Lung (tissue), 12 donors: ENCODE measurements around the gene SIGLEC6. TPM values are rescaled to one million over a fixed set of nuclear protein-coding genes. Genes with fewer than 3 reads are reported as not detected.

ENCODE experiments used
- ATAC-seq: fragments of 200-7000 bp; cut with Tn5 transposase; one replicate; pipeline ENCODE4 v1.9.1; 2020; ENCODE audit warnings: moderate number of reproducible peaks; ENCODE audit not compliant: insufficient read depth, low FRiP score
- DNase-seq, 3 donors: peaks; one replicate each; pipeline ENCODE4 v3.0.0-alpha.2; 2013 to 2017
- H3K27ac ChIP-seq, 2 donors: one replicate each; pipeline ENCODE4 v1.5.1; 2013; ENCODE audit warnings: mild to moderate bottlenecking in 2 of 2, moderate library complexity in 2 of 2, control low read depth in 1 of 2, inconsistent platforms in 1 of 2, low read depth in 1 of 2, low read length in 1 of 2
- H3K27me3 ChIP-seq, 3 donors: one replicate each; pipeline ENCODE4 v1.5.1; 2013; ENCODE audit warnings: low read length in 2 of 3; ENCODE audit not compliant: control insufficient read depth in 3 of 3, insufficient read depth in 3 of 3
- H3K36me3 ChIP-seq, 4 donors: one replicate each; pipeline ENCODE4 v1.5.1; 2013; ENCODE audit warnings: low read length in 4 of 4, mild to moderate bottlenecking in 1 of 4, moderate library complexity in 1 of 4; ENCODE audit not compliant: control insufficient read depth in 4 of 4, insufficient read depth in 4 of 4
- H3K4me1 ChIP-seq, 5 donors: one replicate each; pipeline ENCODE4 v1.5.1; 2013; ENCODE audit warnings: low read length in 5 of 5, mild to moderate bottlenecking in 2 of 5, moderate library complexity in 1 of 5; ENCODE audit not compliant: control insufficient read depth in 5 of 5, insufficient read depth in 5 of 5
- H3K4me3 ChIP-seq: one replicate; pipeline ENCODE4 v1.5.1; 2013; ENCODE audit warnings: mild to moderate bottlenecking, control low read depth, moderate library complexity
- H3K9ac ChIP-seq, 2 donors: one replicate each; pipeline ENCODE4 v1.5.1; 2013; ENCODE audit warnings: low read length in 2 of 2, control low read depth in 1 of 2; ENCODE audit not compliant: insufficient read depth in 1 of 2
- H3K9me3 ChIP-seq, 4 donors: one replicate each; pipeline ENCODE4 v1.5.1; 2013; ENCODE audit warnings: low read length in 3 of 4, mild to moderate bottlenecking in 1 of 4, moderate library complexity in 1 of 4; ENCODE audit not compliant: control insufficient read depth in 4 of 4, insufficient read depth in 3 of 4
- CTCF ChIP-seq: IDR thresholded peaks from 2 replicates; pipeline ENCODE4 v1.5.1; 2012; ENCODE audit warnings: mild to moderate bottlenecking; ENCODE audit errors: control extremely low read depth, extremely low read depth
- WGBS, 2 donors: extraction: QIAGEN DNeasy Blood & Tissue Kit; methylation state at CpG; one replicate each; pipeline ENCODE4 v1.1.7; 2013; 5-methylcytosine and 5-hydroxymethylcytosine counted together
- polyA plus RNA-seq, 2 donors: library from polyadenylated mRNA; stranded (reverse); fragments of 200-250 nt; gene quantifications; one replicate each; pipeline ENCODE4 v1.2.1, GENCODE V29; 2013
- total RNA-seq, 2 donors: library from RNA; depleted of rRNA in 1 of 2; stranded (reverse); fragments of >200 nt in 1 of 2; gene quantifications; one replicate each; pipeline ENCODE4 v1.2.1, GENCODE V29; 2014 to 2021
- donor health status: control.
- donor health status: control.
- donor health status: Bipolar disorder and iron deficiency.
- donor health status: healthy.
- donor health status: DM: yes; HTN: yes; CAD: no.

The SIGLEC6 gene
- total and polyA plus RNA-seq, 4 donors: 0.23 to 5.3 (median 0.45) TPM

- 61 to 79% methylated on average over 8 of the region's 8 CpGs for WGBS, 2 donors
- no peak overlapping the region for H3K9ac ChIP-seq
- H3K27ac ChIP-seq: no peak overlapping the region
- no peaks in the 10 kb centered on the region for H3K4me1 ChIP-seq
- H3K9me3 ChIP-seq: no peaks in the 10 kb centered on the region
- H3K4me3 ChIP-seq: no peak overlapping the region
- DNase-seq: no peak
- peaks cover 0 to 3% (median 0%) of the 10 kb centered on the region in 3 donors for H3K27me3 ChIP-seq
- TF ChIP-seq CTCF: no peak
- ATAC-seq: no peak
- no peaks in the 10 kb centered on the region for H3K36me3 ChIP-seq
Measured at GRCh38 chr19:51524666-51525264, 6.7 kb downstream of the SIGLEC6 start.

DNA sequence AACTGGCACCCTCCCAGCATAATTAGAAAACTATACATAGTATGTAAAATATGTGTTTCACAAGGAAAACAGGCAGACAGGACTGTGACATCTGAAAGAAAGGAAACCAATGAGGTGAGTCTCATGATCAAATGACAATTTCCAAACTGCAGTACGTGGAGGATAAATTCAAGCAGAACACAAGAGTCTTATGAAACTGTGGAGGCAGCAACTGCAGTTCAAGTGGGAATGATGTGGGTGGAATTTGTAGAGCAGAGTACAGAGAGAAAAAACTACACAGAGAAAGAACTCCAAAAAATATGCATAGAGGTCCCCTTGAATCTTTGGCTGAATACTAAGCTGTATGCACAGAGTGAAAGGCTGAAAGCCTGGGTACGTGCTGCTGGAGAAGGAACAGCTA, 9.7 kb downstream of the SIGLEC6 start:
- WGBS, 2 donors: 57 to 60% methylated on average over 2 of the region's 2 CpGs
- no peak overlapping the region for H3K4me3 ChIP-seq

DNA sequence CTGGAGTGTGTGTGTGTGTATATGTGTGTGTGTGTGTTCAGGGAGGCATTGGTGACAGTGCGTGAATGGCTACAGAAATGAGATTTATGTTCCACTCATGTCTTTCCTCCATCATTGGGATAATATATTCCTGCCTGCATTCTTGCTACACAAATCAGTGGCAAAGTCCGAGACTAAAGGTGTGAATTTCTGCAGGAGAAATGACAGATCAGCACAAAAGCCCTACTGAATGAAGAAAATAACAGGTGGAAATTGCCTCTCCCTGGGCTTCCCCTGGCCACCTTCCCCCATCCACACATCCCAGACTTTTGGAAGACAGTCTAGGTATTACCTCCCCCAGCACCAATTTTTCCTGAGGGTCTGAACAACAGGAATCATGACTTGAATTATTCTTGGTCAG, 10.1 kb downstream of the SIGLEC6 start:
- no peak for TF ChIP-seq CTCF
- Histone ChIP-seq H3K4me3 (no peak overlapping the region), H3K27me3 (peaks cover 0 to 3% (median 0%) of the 10 kb centered on the region in 3 donors), H3K9me3 (no peaks in the 10 kb centered on the region), H3K36me3 (no peaks in the 10 kb centered on the region), H3K4me1 (no peaks in the 10 kb centered on the region), H3K9ac (no peak overlapping the region), H3K27ac (no peak overlapping the region)
- DNase-seq: no peak
- 79 to 84% methylated on average over 2 of the region's 2 CpGs for WGBS, 2 donors
- no peak for ATAC-seq

More for the DNA sequence above, 9.7 kb downstream of the SIGLEC6 start:
- Histone ChIP-seq H3K9ac (no peak overlapping the region), H3K27ac (no peak overlapping the region), H3K9me3 (no peaks in the 10 kb centered on the region), H3K4me1 (no peaks in the 10 kb centered on the region), H3K27me3 (peaks cover 0 to 3% (median 0%) of the 10 kb centered on the region in 3 donors), H3K36me3 (no peaks in the 10 kb centered on the region)
- no peak for DNase-seq
- ATAC-seq: no peak
- no peak for TF ChIP-seq CTCF

- no peak for TF ChIP-seq CTCF
- H3K9ac ChIP-seq: no peak overlapping the region
- no peak overlapping the region for H3K27ac ChIP-seq
- DNase-seq: no peak
- no peaks in the 10 kb centered on the region for H3K9me3 ChIP-seq
- no peak overlapping the region for H3K4me3 ChIP-seq
- no peaks in the 10 kb centered on the region for H3K36me3 ChIP-seq
- peaks cover 0 to 3% (median 0%) of the 10 kb centered on the region in 3 donors for H3K27me3 ChIP-seq
- ATAC-seq: no peak
- 32 to 44% methylated on average over 2 of the region's 2 CpGs for WGBS, 2 donors
- H3K4me1 ChIP-seq: no peaks in the 10 kb centered on the region
Measured at GRCh38 chr19:51520728-51521127, 10.7 kb downstream of the SIGLEC6 start.
